ENCODE data around the gene PHETA1. TPM values are rescaled to one million over a fixed set of nuclear protein-coding genes. Genes with fewer than 3 reads are reported as not detected.

The PHETA1 gene
- total RNA-seq, 1 donor from 2014 or later: 12.9 TPM

DNA sequence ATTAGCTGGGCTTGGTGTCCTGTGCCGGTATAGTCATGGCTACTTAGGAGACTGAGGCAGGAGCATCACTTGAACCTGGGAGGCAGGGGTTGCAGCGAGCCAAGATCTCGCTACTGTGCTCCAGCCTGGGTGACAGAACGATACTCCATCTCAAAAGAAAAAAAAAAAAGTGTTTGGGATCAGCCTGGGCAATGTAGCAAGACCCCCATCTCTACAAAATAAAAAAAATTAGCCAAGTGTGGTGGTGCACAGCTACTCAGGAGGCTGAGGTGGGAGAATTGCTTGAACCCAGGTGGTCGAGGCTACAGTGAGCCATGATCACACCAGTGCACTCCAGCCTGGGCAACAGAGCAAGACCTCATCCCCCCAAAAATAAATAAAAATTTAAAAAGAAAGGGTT lies 47.6 kb downstream of the PHETA1 start:
- no peaks in the 10 kb centered on the region for H3K9me3 ChIP-seq
- H3K4me1 ChIP-seq: no peaks in the 10 kb centered on the region
- H3K4me3 ChIP-seq: no peak overlapping the region
- intact Hi-C loops (cut with DNase I): no loop called here
- no peaks in the 10 kb centered on the region for H3K27me3 ChIP-seq
- no peaks in the 10 kb centered on the region for H3K36me3 ChIP-seq
- DNase-seq (ENCODE audit: low spot score in 2 of 2): no peak
- TF ChIP-seq, protein P1, sequence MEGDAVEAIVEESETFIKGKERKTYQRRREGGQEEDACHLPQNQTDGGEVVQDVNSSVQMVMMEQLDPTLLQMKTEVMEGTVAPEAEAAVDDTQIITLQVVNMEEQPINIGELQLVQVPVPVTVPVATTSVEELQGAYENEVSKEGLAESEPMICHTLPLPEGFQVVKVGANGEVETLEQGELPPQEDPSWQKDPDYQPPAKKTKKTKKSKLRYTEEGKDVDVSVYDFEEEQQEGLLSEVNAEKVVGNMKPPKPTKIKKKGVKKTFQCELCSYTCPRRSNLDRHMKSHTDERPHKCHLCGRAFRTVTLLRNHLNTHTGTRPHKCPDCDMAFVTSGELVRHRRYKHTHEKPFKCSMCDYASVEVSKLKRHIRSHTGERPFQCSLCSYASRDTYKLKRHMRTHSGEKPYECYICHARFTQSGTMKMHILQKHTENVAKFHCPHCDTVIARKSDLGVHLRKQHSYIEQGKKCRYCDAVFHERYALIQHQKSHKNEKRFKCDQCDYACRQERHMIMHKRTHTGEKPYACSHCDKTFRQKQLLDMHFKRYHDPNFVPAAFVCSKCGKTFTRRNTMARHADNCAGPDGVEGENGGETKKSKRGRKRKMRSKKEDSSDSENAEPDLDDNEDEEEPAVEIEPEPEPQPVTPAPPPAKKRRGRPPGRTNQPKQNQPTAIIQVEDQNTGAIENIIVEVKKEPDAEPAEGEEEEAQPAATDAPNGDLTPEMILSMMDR (IDR thresholded peaks at IDR 0.05): no peak
- no peak overlapping the region for H3K27ac ChIP-seq

DNA sequence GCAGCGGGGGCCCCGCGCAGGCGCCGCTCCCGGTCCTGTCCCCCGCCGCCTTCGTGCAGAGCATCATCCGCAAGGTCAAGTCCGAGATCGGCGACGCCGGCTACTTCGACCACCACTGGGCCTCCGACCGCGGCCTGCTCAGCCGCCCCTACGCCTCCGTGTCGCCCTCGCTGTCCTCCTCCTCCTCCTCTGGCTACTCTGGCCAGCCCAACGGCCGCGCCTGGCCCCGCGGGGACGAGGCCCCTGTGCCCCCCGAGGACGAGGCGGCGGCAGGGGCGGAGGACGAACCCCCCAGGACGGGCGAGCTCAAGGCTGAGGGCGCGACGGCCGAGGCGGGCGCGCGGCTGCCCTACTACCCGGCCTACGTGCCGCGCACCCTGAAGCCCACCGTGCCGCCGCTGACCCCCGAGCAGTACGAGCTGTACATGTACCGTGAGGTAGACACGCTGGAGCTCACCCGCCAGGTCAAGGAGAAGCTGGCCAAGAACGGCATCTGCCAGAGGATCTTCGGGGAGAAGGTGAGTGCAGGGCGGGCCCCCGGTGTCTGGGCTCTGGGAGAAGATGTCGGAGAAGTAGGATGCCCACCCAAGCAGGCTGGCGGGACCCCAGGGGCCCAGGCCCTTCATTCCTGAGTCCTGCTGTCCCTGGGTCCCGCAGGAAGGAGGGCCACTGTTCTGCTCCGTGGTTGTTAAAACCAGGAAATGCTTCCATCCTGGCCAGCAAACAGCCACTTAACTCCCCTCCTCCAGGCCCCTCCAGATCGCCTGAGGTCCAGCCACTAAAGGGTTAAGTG lies 48.4 kb downstream of the PHETA1 start:
- TF ChIP-seq, protein P1 (IDR thresholded peaks at IDR 0.05): no peak
- no peak for DNase-seq (ENCODE audit: low spot score in 2 of 2)
- Histone ChIP-seq H3K4me1 (no peaks in the 10 kb centered on the region), H3K27me3 (no peaks in the 10 kb centered on the region), H3K9me3 (no peaks in the 10 kb centered on the region), H3K4me3 (no peak overlapping the region), H3K36me3 (no peaks in the 10 kb centered on the region), H3K27ac (no peak overlapping the region)
- intact Hi-C loops (cut with DNase I): no loop called here

DNA sequence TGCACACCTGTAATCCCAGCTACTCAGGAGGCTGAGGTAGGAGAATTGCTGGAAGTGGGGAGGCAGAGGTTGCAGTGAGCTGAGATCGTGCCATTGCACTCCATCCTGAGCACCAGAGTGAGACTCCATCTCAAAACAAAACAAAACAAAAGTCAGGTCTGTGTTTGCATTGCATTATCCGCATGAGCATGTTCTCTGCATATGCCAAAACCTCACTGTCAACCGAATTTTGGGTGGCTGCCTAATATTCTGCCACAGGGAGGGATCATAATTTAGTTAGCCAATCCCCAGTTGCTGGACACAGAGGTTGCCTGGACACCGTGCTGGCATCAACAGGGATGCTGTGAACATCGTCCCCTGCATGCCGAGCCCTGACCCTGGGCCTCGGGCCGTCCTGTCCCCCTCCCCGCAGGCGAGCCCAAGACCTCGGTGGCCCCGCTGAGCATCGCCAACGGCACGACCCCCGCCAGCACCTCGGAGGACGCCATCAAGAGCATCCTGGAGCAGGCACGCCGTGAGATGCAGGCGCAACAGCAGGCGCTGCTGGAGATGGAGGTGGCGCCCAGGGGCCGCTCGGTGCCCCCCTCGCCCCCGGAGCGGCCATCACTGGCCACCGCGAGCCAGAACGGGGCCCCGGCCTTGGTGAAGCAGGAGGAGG lies 49.2 kb downstream of the PHETA1 start:
- intact Hi-C loops (cut with DNase I): no loop called here
- H3K4me1 ChIP-seq: no peaks in the 10 kb centered on the region
- H3K36me3 ChIP-seq: no peaks in the 10 kb centered on the region
- H3K9me3 ChIP-seq: no peaks in the 10 kb centered on the region
- no peak overlapping the region for H3K27ac ChIP-seq
- DNase-seq (ENCODE audit: low spot score in 2 of 2): no peak
- TF ChIP-seq, protein P1 (IDR thresholded peaks at IDR 0.05): no peak
- H3K4me3 ChIP-seq: no peak overlapping the region
- H3K27me3 ChIP-seq: no peaks in the 10 kb centered on the region

GRCh38 chr12:111318450-111318849 lies 50.4 kb downstream of the PHETA1 start:
- no peaks in the 10 kb centered on the region for H3K9me3 ChIP-seq
- no peaks in the 10 kb centered on the region for H3K4me1 ChIP-seq
- no peak overlapping the region for H3K4me3 ChIP-seq
- H3K27me3 ChIP-seq: no peaks in the 10 kb centered on the region
- intact Hi-C loops (cut with DNase I): no loop called here
- TF ChIP-seq, protein P1 (IDR thresholded peaks at IDR 0.05): no peak
- no peak for DNase-seq (ENCODE audit: low spot score in 2 of 2)
- no peaks in the 10 kb centered on the region for H3K36me3 ChIP-seq
- no peak overlapping the region for H3K27ac ChIP-seq

GRCh38 chr12:111316671-111317070 lies 52.2 kb downstream of the PHETA1 start:
- Histone ChIP-seq H3K27ac (no peak overlapping the region), H3K4me3 (no peak overlapping the region), H3K4me1 (no peaks in the 10 kb centered on the region), H3K27me3 (no peaks in the 10 kb centered on the region), H3K36me3 (no peaks in the 10 kb centered on the region), H3K9me3 (no peaks in the 10 kb centered on the region)
- intact Hi-C loops (cut with DNase I): no loop called here
- no peak for DNase-seq (ENCODE audit: low spot score in 2 of 2)
- TF ChIP-seq, protein P1 (IDR thresholded peaks at IDR 0.05): no peak

Measured in ascending aorta (tissue), 2 donors.